Duodenal mucosa (tissue), 2 donors: ENCODE data around the gene MTUS2.
A peak's percentile ranks its signal among the peaks of the same experiment; 100 is the strongest.

Experiments used
- H3K27ac ChIP-seq: one replicate; pipeline ENCODE4 v1.7.0; 2013; ENCODE audit warnings: low read depth, low read length
- H3K27me3 ChIP-seq, 2 donors: one replicate each; pipeline ENCODE4 v1.7.0; 2013; ENCODE audit warnings: low read length in 2 of 2, control low read depth in 1 of 2; ENCODE audit not compliant: insufficient read depth in 2 of 2, control insufficient read depth in 1 of 2
- H3K36me3 ChIP-seq, 2 donors: one replicate each; pipeline ENCODE4 v1.7.0; 2013; ENCODE audit warnings: low read length in 2 of 2, control low read depth in 1 of 2; ENCODE audit not compliant: insufficient read depth in 2 of 2, control insufficient read depth in 1 of 2
- H3K4me1 ChIP-seq, 2 donors: one replicate each; pipeline ENCODE4 v1.7.0; 2013; ENCODE audit warnings: low read length in 2 of 2, control low read depth in 1 of 2; ENCODE audit not compliant: insufficient read depth in 2 of 2, control insufficient read depth in 1 of 2
- H3K4me3 ChIP-seq, 2 donors: one replicate each; pipeline ENCODE4 v1.7.0; 2013; ENCODE audit warnings: low read length in 2 of 2, low read depth in 1 of 2
- H3K9ac ChIP-seq, 2 donors: one replicate each; pipeline ENCODE4 v1.7.0; 2013; ENCODE audit warnings: low read length in 2 of 2, low read depth in 1 of 2
- H3K9me3 ChIP-seq, 2 donors: one replicate each; pipeline ENCODE4 v1.7.0; 2013; ENCODE audit warnings: low read length in 2 of 2, control low read depth in 1 of 2; ENCODE audit not compliant: control insufficient read depth in 1 of 2

MTUS2 gene

GRCh38 chr13:29359181-29359580 lies 539.0 kb downstream of the MTUS2 start:
- Histone ChIP-seq H3K27me3 (no peaks in the 10 kb centered on the region), H3K36me3 (no peaks in the 10 kb centered on the region), H3K4me1 (no peaks in the 10 kb centered on the region), H3K9ac (no peak overlapping the region), H3K4me3 (no peak overlapping the region), H3K9me3 (no peaks in the 10 kb centered on the region), H3K27ac (no peak overlapping the region)

DNA sequence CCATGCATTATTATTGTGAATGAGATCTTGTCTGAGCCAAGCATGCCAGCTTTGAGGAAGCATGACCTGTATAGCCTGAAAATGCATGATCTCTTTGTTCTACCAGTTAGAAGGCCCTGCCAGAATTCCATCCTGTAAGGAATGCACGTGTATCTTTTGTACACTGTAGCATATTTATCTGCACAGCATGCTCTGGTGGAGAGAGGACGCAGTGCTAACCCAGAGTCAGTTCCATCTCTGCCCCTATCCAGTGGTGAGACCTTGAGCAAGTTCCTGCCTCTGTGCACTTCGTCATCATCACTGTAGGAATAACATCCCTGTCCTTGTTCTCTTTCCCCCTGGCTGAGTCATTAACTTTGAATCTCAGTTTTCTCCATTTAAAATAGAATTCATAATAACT lies 541.6 kb downstream of the MTUS2 start:
- H3K27ac ChIP-seq = no peak overlapping the region
- H3K4me3 ChIP-seq = no peak overlapping the region
- no peaks in the 10 kb centered on the region for H3K27me3 ChIP-seq
- H3K9ac ChIP-seq = no peak overlapping the region
- no peaks in the 10 kb centered on the region for H3K9me3 ChIP-seq
- H3K4me1 ChIP-seq = no peaks in the 10 kb centered on the region
- no peaks in the 10 kb centered on the region for H3K36me3 ChIP-seq

- Histone ChIP-seq H3K27ac (no peak overlapping the region), H3K9ac (no peak overlapping the region), H3K27me3 (no peaks in the 10 kb centered on the region), H3K4me1 (no peaks in the 10 kb centered on the region), H3K9me3 (no peaks in the 10 kb centered on the region), H3K4me3 (peak overlapping the region in 1 of 2 donors; percentile 32), H3K36me3 (no peaks in the 10 kb centered on the region)
Observed at GRCh38 chr13:29362849-29363604, 542.9 kb downstream of the MTUS2 start.

DNA sequence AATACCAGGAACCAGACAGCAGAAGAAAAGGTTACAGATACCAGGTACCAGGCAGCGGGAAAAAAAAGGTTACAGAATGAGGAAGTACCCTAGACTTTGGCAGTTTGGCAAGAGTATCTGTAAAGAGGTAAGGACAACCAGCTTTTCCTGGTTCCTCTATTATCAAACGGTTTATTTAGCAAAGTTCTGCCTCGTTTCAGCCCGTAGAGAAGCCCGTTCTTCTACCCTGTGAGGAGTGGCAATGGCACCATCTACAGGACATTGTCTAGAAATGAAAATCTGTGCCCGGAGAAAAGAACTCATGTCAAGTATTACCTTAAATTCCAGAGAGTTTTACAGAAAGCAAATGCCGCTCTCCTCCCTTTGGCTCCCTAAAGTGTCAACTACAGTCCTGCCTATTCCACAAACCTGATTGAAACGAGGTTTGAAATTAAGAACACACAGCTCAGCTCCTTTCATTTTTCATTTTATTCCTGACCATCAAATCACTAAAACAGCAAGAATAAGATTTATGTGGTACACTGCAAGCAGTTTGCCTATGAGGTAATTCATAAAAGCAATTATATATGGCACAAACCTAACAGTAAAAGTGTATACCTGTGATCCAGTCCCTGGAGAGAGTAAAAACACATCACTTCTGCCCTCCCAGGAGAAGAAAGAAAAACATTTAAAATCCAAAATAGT lies 549.1 kb downstream of the MTUS2 start:
- Histone ChIP-seq H3K4me3 (no peak overlapping the region), H3K27ac (no peak overlapping the region), H3K27me3 (no peaks in the 10 kb centered on the region), H3K4me1 (no peaks in the 10 kb centered on the region), H3K36me3 (no peaks in the 10 kb centered on the region), H3K9ac (no peak overlapping the region), H3K9me3 (no peaks in the 10 kb centered on the region)

- no peak overlapping the region for H3K27ac ChIP-seq
- H3K36me3 ChIP-seq = no peaks in the 10 kb centered on the region
- H3K4me3 ChIP-seq = no peak overlapping the region
- H3K4me1 ChIP-seq = no peaks in the 10 kb centered on the region
- H3K9me3 ChIP-seq = no peaks in the 10 kb centered on the region
- no peaks in the 10 kb centered on the region for H3K27me3 ChIP-seq
- H3K9ac ChIP-seq = no peak overlapping the region
Observed at GRCh38 chr13:29379281-29379680, 559.1 kb downstream of the MTUS2 start.

- no peak overlapping the region for H3K9ac ChIP-seq
- H3K27ac ChIP-seq = no peak overlapping the region
- no peaks in the 10 kb centered on the region for H3K9me3 ChIP-seq
- no peaks in the 10 kb centered on the region for H3K36me3 ChIP-seq
- H3K27me3 ChIP-seq = no peaks in the 10 kb centered on the region
- no peak overlapping the region for H3K4me3 ChIP-seq
- no peaks in the 10 kb centered on the region for H3K4me1 ChIP-seq
Observed at GRCh38 chr13:29379865-29380264, 559.7 kb downstream of the MTUS2 start.

DNA sequence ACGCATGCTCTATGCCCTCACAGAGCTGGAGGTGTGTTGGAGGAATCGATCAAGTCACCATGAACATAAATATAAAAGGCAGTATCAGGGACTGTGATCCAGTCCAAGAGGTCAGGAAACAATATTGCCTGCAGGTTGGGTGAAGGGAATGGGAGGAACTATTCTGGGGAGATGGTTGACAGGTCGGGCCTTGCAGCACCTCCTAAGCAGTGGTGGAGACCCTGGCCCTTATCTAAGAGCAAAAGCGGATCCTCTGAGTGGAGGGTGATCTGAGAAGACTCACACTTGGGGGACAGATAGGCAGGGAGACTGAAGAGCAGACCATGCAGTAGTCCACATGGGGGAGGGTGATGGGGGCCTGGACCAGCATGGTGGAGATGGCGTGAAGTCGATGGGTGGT lies 561.9 kb downstream of the MTUS2 start:
- Histone ChIP-seq H3K27me3 (no peaks in the 10 kb centered on the region), H3K4me1 (no peaks in the 10 kb centered on the region), H3K9me3 (no peaks in the 10 kb centered on the region), H3K4me3 (no peak overlapping the region), H3K27ac (no peak overlapping the region), H3K36me3 (no peaks in the 10 kb centered on the region), H3K9ac (no peak overlapping the region)

DNA sequence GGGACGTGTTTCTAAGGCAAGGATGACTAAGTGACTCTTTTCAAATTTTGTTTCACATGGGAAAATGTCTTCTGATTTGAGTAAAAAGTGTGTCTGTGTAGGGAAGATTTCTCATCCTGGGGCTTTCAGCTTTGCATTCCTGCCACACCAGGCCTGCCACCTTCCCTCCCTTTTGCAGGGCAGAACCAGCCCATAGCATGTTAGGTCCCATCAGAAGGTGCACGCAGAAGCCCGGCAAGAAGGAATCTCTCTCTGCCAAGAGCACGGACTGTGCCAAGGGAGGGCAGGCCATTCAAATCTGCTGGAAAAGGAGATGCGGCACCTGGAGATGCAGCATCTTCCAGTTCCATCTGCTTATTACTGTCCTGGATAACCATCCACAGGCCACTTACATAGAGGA lies 563.3 kb downstream of the MTUS2 start:
- H3K4me1 ChIP-seq = no peaks in the 10 kb centered on the region
- H3K36me3 ChIP-seq = no peaks in the 10 kb centered on the region
- H3K27me3 ChIP-seq = no peaks in the 10 kb centered on the region
- no peak overlapping the region for H3K9ac ChIP-seq
- H3K9me3 ChIP-seq = no peaks in the 10 kb centered on the region
- no peak overlapping the region for H3K27ac ChIP-seq
- no peak overlapping the region for H3K4me3 ChIP-seq

DNA sequence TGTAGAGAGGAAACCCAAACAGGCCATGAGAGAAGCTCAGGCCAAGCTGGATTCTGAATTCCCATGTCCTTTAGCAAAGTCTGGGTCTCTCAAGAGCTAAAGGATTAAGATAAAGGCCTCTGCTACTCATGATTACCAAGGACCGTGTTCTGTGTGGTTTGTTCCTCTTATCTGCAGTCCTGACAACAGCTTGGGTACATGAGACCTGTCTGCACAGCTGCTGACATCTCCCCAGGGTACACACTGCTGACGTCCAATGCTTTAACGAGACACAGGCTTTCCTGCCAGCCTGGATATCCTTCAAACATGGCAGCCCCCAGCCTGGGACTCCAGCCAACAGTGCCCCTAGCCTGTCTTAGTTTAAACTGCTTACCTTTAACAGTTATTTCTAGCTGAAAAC lies 564.3 kb downstream of the MTUS2 start:
- no peaks in the 10 kb centered on the region for H3K36me3 ChIP-seq
- H3K27ac ChIP-seq = no peak overlapping the region
- H3K9me3 ChIP-seq = no peaks in the 10 kb centered on the region
- no peak overlapping the region for H3K9ac ChIP-seq
- no peaks in the 10 kb centered on the region for H3K4me1 ChIP-seq
- H3K27me3 ChIP-seq = no peaks in the 10 kb centered on the region
- no peak overlapping the region for H3K4me3 ChIP-seq

DNA sequence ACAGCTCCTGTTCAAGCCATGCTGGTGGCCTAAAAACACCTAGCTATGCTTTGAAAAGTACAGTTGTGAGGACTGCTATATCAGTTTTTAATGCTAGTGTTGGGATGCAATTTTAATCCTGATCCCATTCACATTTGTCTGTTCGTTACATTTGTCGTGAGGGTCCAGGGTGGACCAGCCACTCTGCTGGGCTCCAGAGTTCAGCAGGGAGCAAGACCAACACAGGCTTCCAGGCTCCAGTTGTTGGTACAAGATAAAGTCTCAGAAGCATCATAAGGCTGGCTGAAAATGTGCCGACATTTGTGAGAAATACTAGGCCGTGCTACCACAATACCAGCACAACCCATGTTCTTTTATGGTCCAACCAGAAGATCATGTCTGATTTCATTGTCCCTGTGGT lies 564.7 kb downstream of the MTUS2 start:
- Histone ChIP-seq H3K4me1 (no peaks in the 10 kb centered on the region), H3K9ac (no peak overlapping the region), H3K27me3 (no peaks in the 10 kb centered on the region), H3K9me3 (no peaks in the 10 kb centered on the region), H3K36me3 (no peaks in the 10 kb centered on the region), H3K27ac (no peak overlapping the region), H3K4me3 (no peak overlapping the region)
